Left renal cortex interstitium (tissue), 4 donors: ENCODE results near the gene CHPF. TPM values are rescaled to one million over a fixed set of nuclear protein-coding genes. Genes with fewer than 3 reads are reported as not detected.

Experiments
- DNase-seq, 4 donors: peaks; one replicate each; pipeline ENCODE4 v3.0.0-alpha.2; 2013; ENCODE audit warnings: low read depth in 4 of 4, low spot score in 2 of 4, missing footprints in 1 of 4
- polyA plus RNA-seq, 4 donors: library from polyadenylated mRNA; unstranded; fragments of 120-200 nt; gene quantifications; one replicate each; pipeline ENCODE4 v1.2.1, GENCODE V29; 2013; ENCODE audit not compliant: insufficient read length in 4 of 4

CHPF gene
- polyA plus RNA-seq, 4 donors, result 27.8 to 51.8 (median 34.8) TPM

DNA sequence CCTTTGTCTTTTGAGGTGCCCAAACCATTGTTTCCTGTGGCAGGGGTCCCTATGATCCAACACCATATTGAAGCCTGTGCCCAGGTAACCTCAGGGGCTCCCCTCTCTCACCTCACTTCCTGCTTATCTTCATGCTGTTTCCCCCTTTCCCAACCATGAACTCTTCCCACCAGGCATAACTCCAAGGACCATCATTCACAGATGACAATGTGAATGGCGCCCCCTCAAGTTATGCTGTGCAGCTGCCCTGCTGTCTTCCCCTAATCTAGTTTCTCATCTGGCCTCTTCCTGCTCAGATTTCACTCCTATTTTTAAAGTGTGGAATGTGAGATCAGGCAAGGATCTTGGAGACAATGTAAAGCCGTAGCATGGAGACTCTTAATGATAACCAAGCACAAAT, 43.5 kb downstream of the CHPF start:
- DNase-seq, result no peak

DNA sequence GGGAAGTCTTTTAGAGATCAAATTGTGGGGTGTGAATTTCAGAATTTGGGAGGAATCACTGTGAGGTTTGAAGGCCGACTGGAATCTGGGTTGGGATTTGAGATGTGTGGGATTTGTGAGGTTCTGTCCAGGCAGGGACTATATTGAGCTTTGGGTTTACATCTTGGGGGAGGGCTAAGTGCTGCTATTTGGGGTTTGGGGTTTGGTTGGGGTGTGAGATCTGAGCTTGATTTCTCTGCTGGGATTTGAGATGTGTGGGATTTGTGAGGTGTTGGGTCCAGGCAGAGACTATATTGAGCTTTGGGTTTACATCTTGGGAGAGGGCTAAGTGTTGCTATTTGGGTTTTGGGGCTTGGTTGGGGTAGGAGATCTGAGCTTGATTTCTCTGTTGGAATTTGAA, 44.1 kb downstream of the CHPF start:
- no peak for DNase-seq

DNA sequence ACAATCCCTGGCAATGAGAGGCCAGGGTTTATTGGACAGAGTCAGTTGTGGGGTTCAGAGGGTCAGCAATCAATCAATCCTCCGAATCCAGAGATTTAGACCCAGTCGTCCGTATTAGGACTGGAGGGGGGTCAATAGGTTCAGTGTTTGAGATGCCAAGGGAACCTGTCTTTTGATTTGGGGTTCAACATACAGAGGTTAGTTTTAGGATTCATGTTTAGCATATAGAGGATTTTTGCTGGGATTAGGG, 44.6 kb downstream of the CHPF start:
- DNase-seq, result no peak

DNA sequence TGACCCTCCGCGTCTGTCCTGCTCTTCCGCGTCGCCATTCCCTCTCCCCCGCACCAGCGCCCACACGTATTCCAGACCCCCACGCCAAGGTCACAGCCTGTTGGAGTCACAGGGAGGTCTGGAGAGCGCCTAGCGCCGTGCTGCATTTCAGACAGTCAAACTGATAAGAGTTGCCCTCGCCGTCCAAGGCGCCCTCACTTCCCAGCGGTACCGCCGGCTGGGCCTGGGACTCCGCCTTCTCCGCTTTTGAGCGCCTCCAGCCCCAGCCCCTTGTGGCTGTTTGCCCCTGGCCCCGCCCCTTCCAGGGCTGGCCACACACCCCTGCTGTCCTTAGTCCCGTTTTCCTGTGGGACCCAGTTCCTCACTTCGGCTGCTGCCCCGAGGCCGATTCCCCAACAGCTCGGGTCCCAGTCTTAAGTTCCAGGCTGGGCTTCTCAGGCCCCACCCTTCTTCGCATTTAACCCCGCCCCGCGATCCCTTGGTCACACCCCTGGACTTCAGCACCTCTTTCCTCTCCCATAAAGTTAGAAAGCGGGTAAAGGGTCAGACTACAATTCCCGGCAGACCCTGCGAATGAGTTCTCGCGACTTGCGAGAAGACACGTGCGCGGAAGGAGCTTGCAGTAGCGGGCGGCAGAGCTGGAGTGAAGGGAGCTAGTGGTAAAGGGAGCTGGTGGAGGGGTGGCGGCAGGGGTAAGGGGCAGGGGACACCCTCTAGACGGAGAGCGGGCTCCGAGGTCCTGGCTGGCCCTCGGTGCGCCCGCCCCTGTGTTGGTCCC, 45.1 kb downstream of the CHPF start, which contains the start of gene GMPPA:
Gene GMPPA, plus strand, starts transcription at position 612 of the 778 bp plus-strand sequence. CDS start 1,085 bp downstream, outside the sequence.
- DNase-seq, result peak; percentile 91 to 99 (median 94)

DNA sequence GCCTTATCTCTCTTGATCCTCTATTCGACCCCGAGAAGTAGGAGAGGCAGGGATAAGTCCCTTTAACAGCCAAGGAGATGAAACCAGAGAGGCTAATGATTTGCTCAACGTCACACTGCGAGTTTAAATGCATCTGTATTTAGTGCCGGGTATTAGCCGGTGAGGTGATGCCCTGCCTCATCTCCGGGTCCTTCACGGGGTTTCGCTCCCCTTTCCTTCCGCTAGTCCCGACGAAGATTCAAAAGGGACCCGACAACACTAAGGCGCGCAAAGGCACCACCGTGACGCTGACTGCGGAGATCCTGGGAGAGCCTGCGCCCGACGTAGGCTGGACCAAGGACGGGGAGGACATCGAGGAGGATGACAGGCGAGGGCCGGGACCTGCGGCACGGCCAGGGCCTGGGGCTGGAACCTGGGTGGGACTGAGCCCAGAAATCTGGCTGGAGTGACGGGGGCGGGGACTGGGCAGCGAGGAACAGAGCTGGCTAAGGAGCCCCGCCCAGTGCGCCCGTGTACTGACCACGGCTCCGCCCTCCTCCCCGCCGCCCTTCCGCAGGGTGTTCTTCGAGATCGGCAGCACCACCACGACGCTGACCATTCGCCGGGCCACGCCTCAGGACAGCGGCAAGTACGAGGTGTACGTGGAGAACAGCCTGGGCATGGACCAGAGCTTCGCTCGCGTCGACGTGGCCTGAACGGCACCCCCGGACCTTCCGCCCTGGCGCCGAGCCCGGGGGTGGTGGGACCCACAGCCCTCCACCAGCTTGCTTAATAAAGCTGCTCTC, 45.9 kb downstream of the CHPF start:
- no peak for DNase-seq

GRCh38 chr2:219496825-219497494, 46.6 kb downstream of the CHPF start:
- no peak for DNase-seq

DNA sequence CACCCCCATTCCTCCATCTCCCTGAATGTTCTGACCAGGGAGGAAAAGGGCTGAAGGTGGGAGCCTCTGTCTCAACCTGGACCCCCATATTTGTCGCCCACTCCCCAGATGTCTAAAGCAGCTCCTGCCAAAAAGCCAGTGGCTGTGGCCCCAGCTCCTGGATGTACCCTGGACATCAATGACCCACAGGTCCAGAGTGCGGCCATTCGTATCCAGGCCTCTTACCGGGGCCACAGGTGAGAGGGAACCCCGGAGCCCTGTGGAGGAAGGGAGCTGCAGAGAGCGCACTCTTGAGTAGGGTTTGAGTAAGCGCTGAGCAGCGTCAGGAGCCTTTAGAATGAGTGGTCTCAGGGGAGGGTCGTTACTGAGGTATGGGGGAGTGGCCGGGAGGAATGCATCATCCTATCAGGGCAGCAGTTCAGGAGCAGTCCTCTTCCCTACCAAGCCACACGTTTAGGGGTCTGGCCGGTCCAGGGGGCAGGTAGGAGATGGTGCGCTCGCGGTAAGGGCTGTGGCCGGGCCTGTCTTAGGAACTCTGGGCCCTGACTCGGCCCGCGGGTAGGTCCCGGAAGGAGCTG, 47.3 kb downstream of the CHPF start:
- DNase-seq, result no peak

- no peak for DNase-seq
These were observed 48.0 kb downstream of the CHPF start for GRCh38 chr2:219495531-219496122.

DNA sequence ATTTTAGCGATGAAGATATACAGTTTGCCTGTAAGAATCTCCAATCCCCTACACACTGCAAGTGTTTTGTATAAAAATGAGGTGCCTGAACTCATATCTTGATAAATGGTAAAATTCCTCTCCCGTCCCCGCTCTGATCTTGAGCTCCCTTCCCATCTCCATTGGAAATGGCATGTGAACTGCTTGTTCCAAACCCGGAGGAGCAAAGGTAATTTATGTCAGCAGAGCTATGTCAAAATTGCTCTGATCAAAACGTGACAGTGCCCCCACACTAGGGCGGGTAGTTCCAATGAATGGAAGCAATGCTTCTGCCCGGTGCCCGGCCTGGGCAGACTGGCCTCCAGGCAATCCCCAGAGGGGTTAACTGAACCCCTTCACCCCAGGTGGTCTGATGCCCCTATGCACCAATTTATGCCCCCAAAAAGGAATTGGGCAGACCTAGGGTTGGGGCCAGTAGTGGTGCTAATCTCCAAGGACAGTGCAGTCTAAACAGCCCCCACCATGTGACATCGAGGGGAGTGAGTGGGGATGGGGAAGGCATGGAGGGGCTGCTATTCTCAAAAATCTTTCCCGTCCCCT, 48.6 kb downstream of the CHPF start:
- no peak for DNase-seq

GRCh38 chr2:219493086-219493485, 50.5 kb downstream of the CHPF start:
- no peak for DNase-seq

DNA sequence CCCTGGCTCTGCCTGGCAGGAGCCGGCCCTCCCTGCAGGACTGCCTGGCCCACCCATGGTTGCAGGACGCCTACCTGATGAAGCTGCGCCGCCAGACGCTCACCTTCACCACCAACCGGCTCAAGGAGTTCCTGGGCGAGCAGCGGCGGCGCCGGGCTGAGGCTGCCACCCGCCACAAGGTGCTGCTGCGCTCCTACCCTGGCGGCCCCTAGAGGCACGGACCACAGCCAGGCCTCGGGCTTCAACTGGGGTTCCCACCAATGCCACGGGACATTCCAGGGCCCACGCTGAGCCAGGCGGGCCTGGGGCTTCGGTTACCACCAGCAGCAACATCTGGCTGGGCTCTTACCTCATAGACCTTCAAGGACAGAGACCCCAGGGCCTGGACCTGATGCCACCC, 51.0 kb downstream of the CHPF start:
- DNase-seq, result no peak

GRCh38 chr2:219491278-219491963, 52.2 kb downstream of the CHPF start:
- DNase-seq, result no peak

DNA sequence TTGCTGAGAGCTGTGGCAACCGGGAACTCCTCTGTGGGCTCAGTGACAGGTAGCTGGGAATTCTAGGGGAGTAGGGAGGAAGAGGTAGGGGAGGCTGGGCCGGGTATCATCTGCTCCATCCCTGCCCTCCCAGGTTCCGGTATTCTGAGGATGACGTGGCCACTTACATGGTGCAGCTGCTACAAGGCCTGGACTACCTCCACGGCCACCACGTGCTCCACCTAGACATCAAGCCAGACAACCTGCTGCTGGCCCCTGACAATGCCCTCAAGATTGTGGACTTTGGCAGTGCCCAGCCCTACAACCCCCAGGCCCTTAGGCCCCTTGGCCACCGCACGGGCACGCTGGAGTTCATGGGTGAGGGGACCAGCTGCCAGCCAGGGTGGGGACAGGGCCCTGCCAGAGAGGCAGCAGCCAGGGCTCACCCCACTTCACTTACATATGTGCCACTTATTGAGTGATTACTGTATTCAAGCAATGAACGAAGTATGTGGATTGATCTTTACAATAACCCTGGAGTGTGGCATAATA, 52.9 kb downstream of the CHPF start:
- DNase-seq, result no peak

DNA sequence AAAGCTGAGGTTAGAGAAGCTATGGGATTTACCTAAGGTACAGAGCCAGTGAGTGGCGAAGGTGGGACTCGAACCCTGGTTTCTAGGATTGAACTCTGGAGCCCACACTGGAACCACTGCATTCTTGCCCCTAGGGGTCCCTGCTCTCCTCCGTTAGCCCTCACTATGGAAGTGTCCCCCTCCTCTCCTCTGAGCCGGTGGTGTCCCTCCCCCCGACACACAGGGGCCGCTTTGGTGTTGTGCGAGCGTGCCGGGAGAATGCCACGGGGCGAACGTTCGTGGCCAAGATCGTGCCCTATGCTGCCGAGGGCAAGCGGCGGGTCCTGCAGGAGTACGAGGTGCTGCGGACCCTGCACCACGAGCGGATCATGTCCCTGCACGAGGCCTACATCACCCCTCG, 53.4 kb downstream of the CHPF start:
- DNase-seq, result no peak

GRCh38 chr2:219489315-219489714, 54.3 kb downstream of the CHPF start:
- DNase-seq, result no peak

Other genes with a start within 250 kb of the CHPF start
- gene PTPRN, start 234.4 kb downstream of the CHPF start, polyA plus RNA-seq, result under 1 TPM; 0.16 to 0.57 (median 0.22) TPM
- gene RESP18, start 211.1 kb downstream of the CHPF start, polyA plus RNA-seq, result not detected
- gene DNPEP, start 155.9 kb downstream of the CHPF start, polyA plus RNA-seq, result 10 to 100 TPM; 54.3 to 73.8 (median 69.2) TPM
- 1 to 10 TPM; 7.4 to 9.3 (median 8.1) TPM for gene DES, start 125.4 kb downstream of the CHPF start, polyA plus RNA-seq
- 10 to 100 TPM; 10.7 to 18.1 (median 14.7) TPM for gene SPEG, start 109.0 kb downstream of the CHPF start, polyA plus RNA-seq
- gene GMPPA, start 44.9 kb downstream of the CHPF start, polyA plus RNA-seq, result 10 to 100 TPM; 32.8 to 41.9 (median 37.8) TPM
- under 1 TPM; 0.10 to 0.33 (median 0.17) TPM for gene ASIC4, start 29.3 kb downstream of the CHPF start, polyA plus RNA-seq
- gene TMEM198, start 219 bp upstream of the CHPF start, polyA plus RNA-seq, result 1 to 10 TPM; 2.7 to 5.0 (median 3.6) TPM
- gene OBSL1, start 27.7 kb upstream of the CHPF start, polyA plus RNA-seq, result 100 to 1,000 TPM; 127 to 208 (median 175) TPM
- 1 to 10 TPM in 2 of 4 donors, under 1 TPM in 2; 0.46 to 2.4 (median 1.3) TPM for gene INHA, start 28.5 kb upstream of the CHPF start, polyA plus RNA-seq
- gene STK11IP, start 54.0 kb upstream of the CHPF start, polyA plus RNA-seq, result 10 to 100 TPM; 16.7 to 37.6 (median 28.7) TPM
- 10 to 100 TPM in 2 of 4 donors, 1 to 10 TPM in 2; 7.6 to 14.2 (median 10.8) TPM for gene SLC4A3, start 83.8 kb upstream of the CHPF start, polyA plus RNA-seq